Measurements from ENCODE around the gene SCN9A.

DNA sequence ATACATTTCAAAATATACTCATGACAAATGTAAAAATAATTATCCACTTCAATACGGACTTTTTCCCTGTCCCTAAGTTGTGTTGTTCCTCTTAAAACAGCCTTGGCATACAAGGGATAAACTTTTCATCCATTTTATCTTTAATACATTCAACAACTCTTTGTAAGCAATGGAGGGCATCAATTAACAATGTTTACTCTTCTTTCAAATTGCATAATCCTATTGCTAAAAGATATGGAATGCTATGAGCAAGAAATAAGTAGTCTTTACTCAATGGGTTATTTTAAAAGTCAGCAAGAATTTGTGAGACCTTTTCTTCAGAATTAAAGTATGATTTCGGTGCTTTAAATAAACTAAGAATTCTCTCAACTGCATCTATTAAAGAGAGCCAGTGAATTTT is 41.9 kb downstream of the SCN9A start:
- TF ChIP-seq EZH2 (IDR thresholded peaks at IDR 0.05; ENCODE audit: borderline replicate concordance, insufficient read depth, low read length, poor library complexity, severe bottlenecking): no peak
- TF ChIP-seq, protein P1, sequence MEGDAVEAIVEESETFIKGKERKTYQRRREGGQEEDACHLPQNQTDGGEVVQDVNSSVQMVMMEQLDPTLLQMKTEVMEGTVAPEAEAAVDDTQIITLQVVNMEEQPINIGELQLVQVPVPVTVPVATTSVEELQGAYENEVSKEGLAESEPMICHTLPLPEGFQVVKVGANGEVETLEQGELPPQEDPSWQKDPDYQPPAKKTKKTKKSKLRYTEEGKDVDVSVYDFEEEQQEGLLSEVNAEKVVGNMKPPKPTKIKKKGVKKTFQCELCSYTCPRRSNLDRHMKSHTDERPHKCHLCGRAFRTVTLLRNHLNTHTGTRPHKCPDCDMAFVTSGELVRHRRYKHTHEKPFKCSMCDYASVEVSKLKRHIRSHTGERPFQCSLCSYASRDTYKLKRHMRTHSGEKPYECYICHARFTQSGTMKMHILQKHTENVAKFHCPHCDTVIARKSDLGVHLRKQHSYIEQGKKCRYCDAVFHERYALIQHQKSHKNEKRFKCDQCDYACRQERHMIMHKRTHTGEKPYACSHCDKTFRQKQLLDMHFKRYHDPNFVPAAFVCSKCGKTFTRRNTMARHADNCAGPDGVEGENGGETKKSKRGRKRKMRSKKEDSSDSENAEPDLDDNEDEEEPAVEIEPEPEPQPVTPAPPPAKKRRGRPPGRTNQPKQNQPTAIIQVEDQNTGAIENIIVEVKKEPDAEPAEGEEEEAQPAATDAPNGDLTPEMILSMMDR (IDR thresholded peaks at IDR 0.05; ENCODE audit: poor library complexity, severe bottlenecking): no peak
